HEK293 (cell line): ENCODE results near the gene TRDMT1.

Experiments used
- CTCF ChIA-PET: fragments of 350-600 bp; formaldehyde crosslinking; extraction: SDS; loops from one replicate; lab custom pipeline; 2021; ENCODE audit warnings: antibody characterized with exemption; lab: Yijun Ruan, JAX
- POLR2A ChIA-PET: fragments of 300-600 bp; formaldehyde crosslinking; extraction: SDS; loops from one replicate; lab custom pipeline; 2020; ENCODE audit warnings: antibody characterized with exemption, inconsistent platforms; lab: Yijun Ruan, JAX
- H3K27ac ChIP-seq: fragments of 200-500 bp; sonication (Bioruptor generic); 2 replicates; pipeline ENCODE4 v1.5.1; 2014; ENCODE audit warnings: low read depth, low read length, control low read depth, inconsistent platforms; ENCODE audit errors: extremely low read depth
- H3K36me3 ChIP-seq, 2 experiments: fragments of 200-500 bp in 1 of 2; sonication (Bioruptor generic) in 1 of 2; 1 replicate in 1 of 2; 2 replicates in 1 of 2; pipeline ENCODE4 v1.5.1; 2014 to 2017; ENCODE audit warnings: inconsistent platforms in 2 of 2, low read length in 2 of 2; ENCODE audit not compliant: control insufficient read depth in 2 of 2, insufficient read depth in 1 of 2
- H3K4me1 ChIP-seq: fragments of 200-500 bp; sonication (Bioruptor generic); 2 replicates; pipeline ENCODE4 v1.5.1; 2014; ENCODE audit warnings: mild to moderate bottlenecking, low read length, inconsistent platforms; ENCODE audit not compliant: control insufficient read depth, insufficient read depth
- H3K4me3 ChIP-seq: 2 replicates; pipeline ENCODE4 v1.5.1; 2011; ENCODE audit warnings: low read depth, mild to moderate bottlenecking, control low read depth, low read length, moderate library complexity
- H3K9me3 ChIP-seq: fragments of 200-500 bp; sonication (Bioruptor generic); 2 replicates; pipeline ENCODE4 v1.5.1; 2014; ENCODE audit warnings: low read depth, low read length, inconsistent platforms; ENCODE audit not compliant: control insufficient read depth, insufficient read depth
- AEBP2 ChIP-seq: fragments of 450-650 bp; formaldehyde crosslinking; IDR thresholded peaks from 2 replicates; pipeline ENCODE4 v1.5.1; 2016; ENCODE audit warnings: missing biosample characterization, missing genetic modification characterization, borderline replicate concordance
- GFI1B ChIP-seq: fragments of 450-650 bp; formaldehyde crosslinking; IDR thresholded peaks from 2 replicates; pipeline ENCODE4 v1.5.1; 2016; ENCODE audit warnings: missing biosample characterization, missing genetic modification characterization
- INSM2 ChIP-seq: fragments of 450-650 bp; formaldehyde crosslinking; IDR thresholded peaks from 2 replicates; pipeline ENCODE4 v1.5.1; 2016; ENCODE audit warnings: missing biosample characterization, missing genetic modification characterization
- KLF7 ChIP-seq: fragments of 450-650 bp; formaldehyde crosslinking; IDR thresholded peaks from 2 replicates; pipeline ENCODE4 v1.5.1; 2016; ENCODE audit warnings: missing biosample characterization, missing genetic modification characterization, borderline replicate concordance
- PRDM1 ChIP-seq: fragments of 450-650 bp; formaldehyde crosslinking; IDR thresholded peaks from 2 replicates; pipeline ENCODE4; 2016; ENCODE audit warnings: missing biosample characterization, missing genetic modification characterization
- SP3 ChIP-seq: fragments of 450-650 bp; formaldehyde crosslinking; IDR thresholded peaks from 2 replicates; pipeline ENCODE4 v1.5.1; 2016; ENCODE audit warnings: missing biosample characterization, missing genetic modification characterization
- YY1 ChIP-seq: fragments of 450-650 bp; formaldehyde crosslinking; IDR thresholded peaks from 2 replicates; pipeline ENCODE4 v1.5.1; 2018; ENCODE audit warnings: missing biosample characterization, missing genetic modification characterization
- ZBTB48 ChIP-seq: fragments of 450-650 bp; formaldehyde crosslinking; IDR thresholded peaks from 2 replicates; pipeline ENCODE4 v1.5.1; 2016; ENCODE audit warnings: missing biosample characterization, missing genetic modification characterization
- ZEB2 ChIP-seq: fragments of 450-650 bp; formaldehyde crosslinking; IDR thresholded peaks from 2 replicates; pipeline ENCODE4 v1.5.1; 2016; ENCODE audit warnings: missing biosample characterization, missing genetic modification characterization
- ZNF112 ChIP-seq: fragments of 450-650 bp; formaldehyde crosslinking; IDR thresholded peaks from 2 replicates; pipeline ENCODE4 v1.5.0; 2017; ENCODE audit warnings: missing biosample characterization, missing genetic modification characterization
- ZNF169 ChIP-seq: fragments of 450-650 bp; formaldehyde crosslinking; IDR thresholded peaks from 2 replicates; pipeline ENCODE4 v1.5.1; 2016; ENCODE audit warnings: missing biosample characterization, missing genetic modification characterization
- ZNF248 ChIP-seq: fragments of 450-650 bp; formaldehyde crosslinking; IDR thresholded peaks from 2 replicates; pipeline ENCODE4 v1.5.1; 2017; ENCODE audit warnings: missing biosample characterization, missing genetic modification characterization
- ZNF274 ChIP-seq, 2 experiments: fragments of 200-500 bp in 1 of 2; fragments of 450-650 bp in 1 of 2; sonication (Bioruptor generic) in 1 of 2; formaldehyde crosslinking in 1 of 2; IDR thresholded peaks; 2 replicates each; pipeline versions ENCODE4 v1.5.1 to v1.6.1; 2014 to 2016; ENCODE audit warnings: borderline replicate concordance in 1 of 2, inconsistent platforms in 1 of 2, low read length in 1 of 2, missing biosample characterization in 1 of 2, missing genetic modification characterization in 1 of 2
- ZNF335 ChIP-seq: fragments of 450-650 bp; formaldehyde crosslinking; conservative IDR thresholded peaks from 2 replicates; pipeline ENCODE4 v1.5.1; 2016; ENCODE audit warnings: missing biosample characterization, missing genetic modification characterization
- ZNF426 ChIP-seq: fragments of 450-650 bp; formaldehyde crosslinking; IDR thresholded peaks from 2 replicates; pipeline ENCODE4 v1.5.1; 2017; ENCODE audit warnings: missing biosample characterization, missing genetic modification characterization, mild to moderate bottlenecking, inconsistent platforms, moderate library complexity
- ZNF521 ChIP-seq: fragments of 450-650 bp; formaldehyde crosslinking; IDR thresholded peaks from 2 replicates; pipeline ENCODE4 v1.5.1; 2017; ENCODE audit warnings: missing biosample characterization, mild to moderate bottlenecking, missing genetic modification characterization
- ZNF560 ChIP-seq: fragments of 450-650 bp; formaldehyde crosslinking; IDR thresholded peaks from 2 replicates; pipeline ENCODE4 v1.5.1; 2017; ENCODE audit warnings: missing biosample characterization, missing genetic modification characterization, borderline replicate concordance
- ZNF571 ChIP-seq: fragments of 450-650 bp; formaldehyde crosslinking; IDR thresholded peaks from 2 replicates; pipeline ENCODE4 v1.5.0; 2017; ENCODE audit warnings: missing biosample characterization, missing genetic modification characterization
- ZNF701 ChIP-seq: fragments of 450-650 bp; formaldehyde crosslinking; IDR thresholded peaks from 2 replicates; pipeline ENCODE4 v1.5.1; 2016; ENCODE audit warnings: missing biosample characterization, missing genetic modification characterization
- ZNF768 ChIP-seq: fragments of 450-650 bp; formaldehyde crosslinking; IDR thresholded peaks from 2 replicates; pipeline ENCODE4 v1.5.1; 2018; ENCODE audit warnings: missing biosample characterization, mild to moderate bottlenecking, missing genetic modification characterization
- ZXDB ChIP-seq: fragments of 450-650 bp; formaldehyde crosslinking; IDR thresholded peaks from 2 replicates; pipeline ENCODE4 v1.5.1; 2016; ENCODE audit warnings: missing biosample characterization, missing genetic modification characterization
- TF ChIP-seq, protein P1 (sequence below): sonication (generic); formaldehyde crosslinking; IDR thresholded peaks from 2 replicates; pipeline ENCODE4 v1.8.1; 2022; ENCODE audit warnings: mild to moderate bottlenecking, moderate library complexity, missing genetic modification reagents
- TF ChIP-seq, protein P2 (sequence below): fragments of 450-650 bp; formaldehyde crosslinking; IDR thresholded peaks from 2 replicates; pipeline ENCODE4 v1.5.1; 2016; ENCODE audit warnings: missing biosample characterization, missing genetic modification characterization, borderline replicate concordance

The TRDMT1 gene

DNA sequence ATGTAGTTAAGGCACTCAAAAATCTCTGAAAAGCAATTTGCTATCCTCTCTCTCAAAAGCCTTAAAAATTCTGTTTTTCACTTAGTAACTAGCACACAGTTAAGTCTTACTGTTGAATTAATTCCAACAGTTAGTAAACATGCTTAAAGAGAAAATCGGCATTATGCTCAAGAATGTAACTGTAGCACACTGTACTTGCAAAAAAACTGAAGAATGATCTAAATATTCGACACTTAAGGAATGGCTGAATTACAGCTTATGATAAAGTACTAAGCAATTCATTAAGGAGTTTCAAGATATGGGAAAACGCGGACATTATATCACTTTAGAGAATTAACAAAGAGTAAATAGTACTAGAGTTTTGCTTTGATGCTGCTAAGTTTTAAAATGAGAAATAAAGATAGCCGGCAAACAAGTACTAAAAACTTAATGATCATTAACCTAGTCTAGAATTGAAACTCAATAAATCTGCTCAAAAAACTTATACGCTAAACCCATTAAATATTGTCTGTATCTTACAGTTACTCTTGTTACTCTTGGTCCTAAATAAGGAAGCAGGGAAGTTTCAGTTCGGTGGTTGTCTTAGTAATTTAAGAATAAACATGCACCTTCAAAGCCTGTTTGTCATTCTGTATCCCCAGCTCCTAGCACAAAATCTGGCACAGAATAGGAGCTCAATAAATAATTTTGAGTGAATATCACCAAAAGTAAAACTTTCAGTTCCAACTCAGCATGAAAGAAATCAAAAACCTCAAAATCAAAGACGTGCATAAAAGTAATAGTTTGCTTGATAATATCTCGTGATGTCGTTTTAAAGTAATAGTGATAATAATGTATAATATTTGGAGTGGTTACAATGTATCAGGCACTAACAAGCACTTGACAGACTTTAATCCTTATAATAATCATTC, 1.2 kb downstream of the TRDMT1 start:
- ChIA-PET CTCF (interaction anchor here (0.6 to 1.1 kb wide), 5 partner anchors 27 to 138 kb away, joined by 3 read pairs; no protein-coding TSS in a partner anchor), POLR2A (interaction anchor here (1.4 to 3.7 kb wide), 5 partner anchors 21 to 383 kb away, joined by 4 to 78 read pairs (median 10); partner anchors contain the start of genes RSU1 and VIM)
- H3K4me3 ChIP-seq, result peak overlapping the region; percentile 76
- no peaks in the 10 kb centered on the region for H3K9me3 ChIP-seq
- peaks cover 4% of the 10 kb centered on the region; the same call in 1 of the 2 replicates for H3K4me1 ChIP-seq
- H3K27ac ChIP-seq, result peak overlapping the region; percentile 87
- no peak for TF ChIP-seq AEBP2
- peak; percentile 59; the same call in 1 of the 2 replicates for TF ChIP-seq ZNF335
- TF ChIP-seq PRDM1, result peak; percentile 83
- no peaks in the 10 kb centered on the region for H3K36me3 ChIP-seq

GRCh38 chr10:17199351-17199804, 2.1 kb downstream of the TRDMT1 start:
- POLR2A ChIA-PET, result interaction anchor here (2.9 to 3.7 kb wide), 2 partner anchors 30 to 34 kb away, joined by 19 to 78 read pairs; partner anchors contain the start of gene VIM
- H3K4me1 ChIP-seq, result peaks cover 4% of the 10 kb centered on the region; the same call in 1 of the 2 replicates
- H3K9me3 ChIP-seq, result no peaks in the 10 kb centered on the region
- H3K27ac ChIP-seq, result peak overlapping the region; percentile 60
- no peaks in the 10 kb centered on the region for H3K36me3 ChIP-seq
- H3K4me3 ChIP-seq, result no peak overlapping the region
- CTCF ChIA-PET, result interaction anchor here (0.7 to 1.1 kb wide), 3 partner anchors 28 to 44 kb away, joined by 3 to 5 read pairs (median 3); no protein-coding TSS in a partner anchor
- TF ChIP-seq ZNF426, result no peak
- TF ChIP-seq ZNF274 (IDR thresholded peaks at IDR 0.05; ENCODE audit: low read length), result no peak
- no peak for TF ChIP-seq ZNF274 (tag by site-specific recombination; IDR thresholded peaks at IDR 0.05; ENCODE audit: borderline replicate concordance)
- no peak for TF ChIP-seq ZNF560 (tag by site-specific recombination)
- TF ChIP-seq SP3 (tag by site-specific recombination), result no peak
- no peak for TF ChIP-seq ZNF701 (tag by site-specific recombination)
- TF ChIP-seq ZEB2, result peak; percentile 82
- no peak for TF ChIP-seq YY1 (tag by site-specific recombination)
- TF ChIP-seq ZXDB (tag by site-specific recombination), result peak; percentile 66; the same call in 1 of the 2 replicates
- no peak for TF ChIP-seq ZNF571 (tag by site-specific recombination)
- no peak for TF ChIP-seq GFI1B (tag by site-specific recombination)
- TF ChIP-seq, protein P1, sequence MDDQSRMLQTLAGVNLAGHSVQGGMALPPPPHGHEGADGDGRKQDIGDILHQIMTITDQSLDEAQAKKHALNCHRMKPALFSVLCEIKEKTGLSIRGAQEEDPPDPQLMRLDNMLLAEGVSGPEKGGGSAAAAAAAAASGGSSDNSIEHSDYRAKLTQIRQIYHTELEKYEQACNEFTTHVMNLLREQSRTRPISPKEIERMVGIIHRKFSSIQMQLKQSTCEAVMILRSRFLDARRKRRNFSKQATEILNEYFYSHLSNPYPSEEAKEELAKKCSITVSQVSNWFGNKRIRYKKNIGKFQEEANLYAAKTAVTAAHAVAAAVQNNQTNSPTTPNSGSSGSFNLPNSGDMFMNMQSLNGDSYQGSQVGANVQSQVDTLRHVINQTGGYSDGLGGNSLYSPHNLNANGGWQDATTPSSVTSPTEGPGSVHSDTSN, result no peak
- peak; percentile 91; the same call in 1 of the 2 replicates for TF ChIP-seq ZBTB48
- no peak; the same call in 1 of the 2 replicates for TF ChIP-seq INSM2 (tag by site-specific recombination)
- no peak for TF ChIP-seq ZNF768
- TF ChIP-seq, protein P2, sequence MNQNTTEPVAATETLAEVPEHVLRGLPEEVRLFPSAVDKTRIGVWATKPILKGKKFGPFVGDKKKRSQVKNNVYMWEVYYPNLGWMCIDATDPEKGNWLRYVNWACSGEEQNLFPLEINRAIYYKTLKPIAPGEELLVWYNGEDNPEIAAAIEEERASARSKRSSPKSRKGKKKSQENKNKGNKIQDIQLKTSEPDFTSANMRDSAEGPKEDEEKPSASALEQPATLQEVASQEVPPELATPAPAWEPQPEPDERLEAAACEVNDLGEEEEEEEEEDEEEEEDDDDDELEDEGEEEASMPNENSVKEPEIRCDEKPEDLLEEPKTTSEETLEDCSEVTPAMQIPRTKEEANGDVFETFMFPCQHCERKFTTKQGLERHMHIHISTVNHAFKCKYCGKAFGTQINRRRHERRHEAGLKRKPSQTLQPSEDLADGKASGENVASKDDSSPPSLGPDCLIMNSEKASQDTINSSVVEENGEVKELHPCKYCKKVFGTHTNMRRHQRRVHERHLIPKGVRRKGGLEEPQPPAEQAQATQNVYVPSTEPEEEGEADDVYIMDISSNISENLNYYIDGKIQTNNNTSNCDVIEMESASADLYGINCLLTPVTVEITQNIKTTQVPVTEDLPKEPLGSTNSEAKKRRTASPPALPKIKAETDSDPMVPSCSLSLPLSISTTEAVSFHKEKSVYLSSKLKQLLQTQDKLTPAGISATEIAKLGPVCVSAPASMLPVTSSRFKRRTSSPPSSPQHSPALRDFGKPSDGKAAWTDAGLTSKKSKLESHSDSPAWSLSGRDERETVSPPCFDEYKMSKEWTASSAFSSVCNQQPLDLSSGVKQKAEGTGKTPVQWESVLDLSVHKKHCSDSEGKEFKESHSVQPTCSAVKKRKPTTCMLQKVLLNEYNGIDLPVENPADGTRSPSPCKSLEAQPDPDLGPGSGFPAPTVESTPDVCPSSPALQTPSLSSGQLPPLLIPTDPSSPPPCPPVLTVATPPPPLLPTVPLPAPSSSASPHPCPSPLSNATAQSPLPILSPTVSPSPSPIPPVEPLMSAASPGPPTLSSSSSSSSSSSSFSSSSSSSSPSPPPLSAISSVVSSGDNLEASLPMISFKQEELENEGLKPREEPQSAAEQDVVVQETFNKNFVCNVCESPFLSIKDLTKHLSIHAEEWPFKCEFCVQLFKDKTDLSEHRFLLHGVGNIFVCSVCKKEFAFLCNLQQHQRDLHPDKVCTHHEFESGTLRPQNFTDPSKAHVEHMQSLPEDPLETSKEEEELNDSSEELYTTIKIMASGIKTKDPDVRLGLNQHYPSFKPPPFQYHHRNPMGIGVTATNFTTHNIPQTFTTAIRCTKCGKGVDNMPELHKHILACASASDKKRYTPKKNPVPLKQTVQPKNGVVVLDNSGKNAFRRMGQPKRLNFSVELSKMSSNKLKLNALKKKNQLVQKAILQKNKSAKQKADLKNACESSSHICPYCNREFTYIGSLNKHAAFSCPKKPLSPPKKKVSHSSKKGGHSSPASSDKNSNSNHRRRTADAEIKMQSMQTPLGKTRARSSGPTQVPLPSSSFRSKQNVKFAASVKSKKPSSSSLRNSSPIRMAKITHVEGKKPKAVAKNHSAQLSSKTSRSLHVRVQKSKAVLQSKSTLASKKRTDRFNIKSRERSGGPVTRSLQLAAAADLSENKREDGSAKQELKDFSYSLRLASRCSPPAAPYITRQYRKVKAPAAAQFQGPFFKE (tag by site-specific recombination), result no peak
- TF ChIP-seq ZNF248 (tag by site-specific recombination), result no peak
- TF ChIP-seq ZNF521 (tag by site-specific recombination), result no peak
- no peak for TF ChIP-seq ZNF112 (tag by site-specific recombination)
- TF ChIP-seq ZNF169 (tag by site-specific recombination), result no peak
- no peak; the same call in 1 of the 2 replicates for TF ChIP-seq KLF7 (tag by site-specific recombination)
